ENCODE results near the gene MRPL57.
A peak's percentile ranks its signal among the peaks of the same experiment; 100 is the strongest.
"Not testable (repeated sequence)": the region's sequence is repeated elsewhere in the genome, so short reads cannot be mapped to it uniquely, and the experiment has no call there.

The MRPL57 gene

DNA sequence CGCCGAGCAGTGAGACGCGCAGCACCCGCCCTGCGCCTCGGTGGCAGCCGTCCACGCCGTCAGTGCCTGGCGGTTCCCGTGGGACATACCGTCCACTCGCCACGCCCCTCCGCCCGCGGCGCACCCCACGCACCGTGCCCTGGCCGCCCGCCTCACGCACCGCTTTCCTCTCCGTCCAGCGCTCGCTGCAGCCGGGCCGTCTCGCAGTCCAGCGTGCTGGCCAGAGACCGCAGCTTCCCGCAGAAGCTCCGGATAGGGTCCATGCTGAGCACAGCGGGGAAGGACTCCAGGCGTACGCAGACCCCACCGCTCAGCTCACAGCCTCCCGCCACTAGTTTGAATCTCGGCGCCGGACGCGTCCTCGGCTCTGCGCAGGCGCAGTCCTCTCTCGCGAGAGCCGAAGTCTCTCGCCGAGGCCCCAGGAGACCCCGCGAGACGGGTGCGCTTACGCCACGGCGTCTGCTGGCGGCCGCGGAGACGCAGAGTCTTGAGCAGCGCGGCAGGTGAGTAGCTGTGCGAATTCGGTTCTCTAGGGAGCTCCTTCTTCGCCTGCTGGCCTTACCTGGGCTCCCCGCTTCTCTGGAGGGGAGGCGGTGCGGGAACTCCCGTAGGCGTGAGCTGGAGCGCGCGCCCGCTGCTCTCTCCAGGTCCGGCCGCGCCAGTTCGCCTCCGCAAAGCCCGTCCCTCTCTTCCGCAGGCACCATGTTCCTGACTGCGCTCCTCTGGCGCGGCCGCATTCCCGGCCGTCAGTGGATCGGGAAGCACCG lies at the start of gene MRPL57, which contains the start of gene SKA3:
TSS of gene MRPL57 (plus strand) at position 444 of the 767 bp plus-strand sequence. CDS start at position 703, 259 bp downstream.
TSS of gene SKA3 (minus strand) at position 338 of the 767 bp plus-strand sequence. CDS start at position 263, 75 bp downstream.
- H3K27ac ChIP-seq = peak within 1 kb of the TSS; percentile 88
- peak; percentile 66 for DNase-seq (ENCODE audit: low read depth, low spot score)

DNA sequence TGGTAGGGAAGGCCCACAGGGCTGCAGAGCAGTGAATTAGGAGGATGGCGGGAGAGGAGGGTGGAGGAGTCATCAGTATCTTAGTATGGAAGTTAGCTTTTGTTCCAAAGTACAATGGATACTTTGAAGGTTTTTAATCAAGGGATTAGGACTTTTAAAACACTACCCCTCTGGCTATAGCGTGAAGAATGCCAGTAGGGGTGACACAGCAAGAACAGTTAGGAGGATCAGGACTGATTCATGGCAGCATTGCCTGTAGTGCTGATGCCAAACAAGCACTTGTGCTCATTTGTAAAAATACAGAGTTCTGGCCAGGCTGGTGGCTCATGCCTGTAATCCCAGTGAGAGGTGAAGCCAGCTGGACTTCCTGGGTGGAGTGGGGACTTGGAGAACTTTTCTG lies 46.3 kb upstream of the MRPL57 start:
- H3K27ac ChIP-seq = no peak overlapping the region
- DNase-seq (ENCODE audit: low read depth, low spot score) = no peak

DNA sequence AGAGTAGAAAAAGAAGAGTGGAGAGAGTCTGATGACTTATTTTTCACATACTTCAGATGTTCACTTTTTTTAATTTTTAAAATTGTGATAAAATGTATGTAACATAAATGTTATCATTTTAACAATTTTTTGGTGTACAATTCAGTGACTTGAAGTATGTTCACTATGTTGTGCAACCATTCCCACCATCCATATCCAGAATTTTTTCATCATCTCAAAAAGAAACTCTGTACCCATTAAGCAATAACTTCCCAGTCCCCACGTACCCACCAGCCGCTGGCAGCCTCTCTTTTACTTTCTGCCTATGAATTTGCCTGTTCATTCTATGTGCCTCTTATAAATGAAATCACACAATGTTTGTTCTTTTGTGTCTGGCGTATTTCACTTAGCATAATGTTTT lies 43.4 kb upstream of the MRPL57 start:
- DNase-seq (ENCODE audit: low read depth, low spot score) = no peak
- no peak overlapping the region for H3K27ac ChIP-seq

DNA sequence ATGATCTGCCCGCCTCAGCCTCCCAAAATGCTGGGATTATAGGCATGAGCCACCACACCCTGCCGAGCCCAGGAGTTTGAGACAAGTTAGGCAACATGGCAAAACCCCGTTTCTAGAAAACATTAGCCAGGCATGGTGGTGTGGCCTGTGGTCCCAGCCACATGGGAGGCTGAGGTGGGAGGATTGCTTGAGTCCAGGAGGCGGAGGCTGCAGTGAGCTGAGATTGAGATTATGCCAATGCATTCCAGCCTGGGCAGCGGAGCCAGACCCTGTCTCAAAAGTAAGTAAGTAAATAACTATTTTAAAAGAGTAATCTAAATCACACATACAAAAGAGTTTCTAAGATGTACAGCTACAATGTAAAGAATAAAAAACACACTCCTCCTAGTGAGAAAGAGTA lies 42.0 kb upstream of the MRPL57 start:
- no peak overlapping the region for H3K27ac ChIP-seq
- no peak for DNase-seq (ENCODE audit: low read depth, low spot score)

DNA sequence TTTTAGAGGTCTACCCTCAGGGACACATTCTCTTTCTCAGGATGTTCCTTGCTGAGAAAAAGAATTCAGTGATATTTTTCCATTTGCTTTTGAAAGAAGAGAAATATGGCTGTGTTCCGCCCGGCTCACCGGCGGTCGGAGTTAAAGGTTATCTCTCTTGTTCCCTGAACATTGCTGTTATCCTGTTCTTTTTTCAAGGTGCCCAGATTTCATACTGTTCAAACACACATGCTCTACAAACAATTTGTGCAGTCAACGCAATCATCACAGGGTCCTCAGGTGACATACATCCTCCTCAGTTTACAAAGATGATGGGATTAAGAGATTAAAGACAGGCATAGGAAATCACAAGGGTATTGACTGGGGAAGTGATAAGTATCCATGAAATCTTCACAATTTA lies 40.6 kb upstream of the MRPL57 start:
- not testable (repeated sequence) for H3K27ac ChIP-seq; DNase-seq (ENCODE audit: low read depth, low spot score)

DNA sequence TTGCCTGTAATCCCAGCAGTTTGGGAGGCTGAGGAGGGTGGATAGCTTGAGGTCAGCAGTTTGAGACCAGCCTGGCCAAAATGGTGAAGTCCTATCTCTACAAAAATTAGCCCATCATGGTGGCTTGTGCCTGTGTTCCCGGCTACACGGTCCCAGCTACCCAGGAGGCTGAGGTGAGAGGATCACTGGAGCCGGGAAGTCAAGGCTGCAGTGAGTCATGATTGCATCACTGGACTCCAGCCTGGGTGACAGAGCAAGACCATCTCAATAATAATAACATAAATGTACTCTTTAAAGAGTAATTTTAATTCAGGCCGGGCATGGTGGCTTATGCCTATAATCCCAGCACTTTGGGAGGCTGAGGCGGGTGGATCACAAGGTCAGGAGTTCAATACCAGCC lies 38.8 kb upstream of the MRPL57 start:
- no peak for DNase-seq (ENCODE audit: low read depth, low spot score)
- H3K27ac ChIP-seq = no peak overlapping the region

DNA sequence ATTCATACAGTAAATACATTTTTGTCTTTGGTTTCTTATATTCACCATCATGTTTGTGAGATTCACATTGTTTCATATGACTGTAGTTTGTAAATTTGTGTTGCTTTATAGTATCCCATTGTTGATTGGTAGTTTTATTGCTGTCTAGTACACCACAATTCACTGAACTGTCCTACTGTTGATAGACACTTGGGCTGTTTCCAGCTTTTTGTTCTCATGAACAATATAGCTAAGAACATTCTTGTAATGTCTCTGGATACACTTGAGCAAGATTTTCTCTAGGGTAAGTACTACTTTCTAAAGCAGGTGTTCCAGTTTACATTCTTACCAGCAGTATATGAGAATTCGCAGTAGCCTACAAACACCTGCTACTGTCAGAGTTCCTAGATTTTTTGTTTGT lies 37.9 kb upstream of the MRPL57 start:
- no peak overlapping the region for H3K27ac ChIP-seq
- DNase-seq (ENCODE audit: low read depth, low spot score) = no peak

DNA sequence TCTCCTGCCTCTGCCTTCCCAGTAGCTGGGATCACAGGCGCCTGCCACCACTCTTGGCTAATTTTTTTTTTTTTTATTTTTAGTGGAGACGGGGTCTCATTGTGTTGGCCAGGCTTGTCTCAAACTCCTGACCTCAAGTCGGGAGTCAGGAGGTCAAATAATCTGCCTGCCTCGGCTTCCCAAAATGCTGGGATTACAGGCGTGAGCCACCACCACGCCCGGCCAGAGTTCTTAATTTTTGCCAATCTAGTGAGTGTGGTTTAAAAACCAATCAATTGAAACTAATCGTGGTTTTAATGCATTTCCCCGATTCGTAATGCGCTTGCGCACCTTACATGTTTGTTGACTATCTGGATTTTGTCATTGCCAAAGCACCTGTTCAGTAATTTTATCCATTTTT lies 37.1 kb upstream of the MRPL57 start:
- DNase-seq (ENCODE audit: low read depth, low spot score) = no peak
- peak overlapping the region; percentile 61 for H3K27ac ChIP-seq

DNA sequence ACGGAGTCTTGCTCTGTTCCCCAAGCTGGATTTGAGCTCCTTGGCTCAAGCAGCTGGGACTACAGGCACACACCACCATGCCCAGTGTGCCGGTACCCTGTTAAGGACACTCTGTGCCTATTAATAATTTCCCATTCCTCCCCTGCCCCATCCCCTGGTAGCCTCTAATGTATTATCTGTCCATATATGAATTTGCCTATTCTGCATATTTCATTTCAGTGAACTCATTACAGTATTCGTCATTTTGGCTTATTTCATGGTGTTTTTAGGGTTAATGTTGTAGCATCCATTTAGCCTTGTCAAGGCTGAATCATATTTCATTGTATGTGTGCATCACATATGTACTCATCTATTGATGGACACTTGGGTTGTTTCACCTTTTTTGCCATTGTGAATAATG lies 33.7 kb upstream of the MRPL57 start:
- H3K27ac ChIP-seq = no peak overlapping the region
- no peak for DNase-seq (ENCODE audit: low read depth, low spot score)

DNA sequence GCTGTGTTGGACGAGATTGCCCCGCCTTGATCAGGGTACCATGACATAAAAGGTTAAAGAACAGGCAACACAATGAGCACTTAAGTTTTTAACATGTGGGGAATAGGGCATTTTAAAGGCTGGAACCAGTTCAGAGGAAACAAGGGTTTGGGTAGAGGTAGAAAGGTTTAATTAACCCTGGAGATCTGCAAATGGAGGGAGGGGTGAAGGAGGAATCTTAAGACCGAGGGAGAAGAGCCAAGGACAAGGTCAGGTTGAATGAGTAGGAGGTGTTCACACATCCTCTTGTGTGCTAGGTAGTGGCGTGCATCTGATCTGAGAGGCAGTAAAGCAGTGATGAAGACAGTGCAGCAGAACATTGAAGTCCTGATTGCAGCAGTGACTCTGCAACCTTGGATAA lies 28.6 kb upstream of the MRPL57 start:
- no peak overlapping the region for H3K27ac ChIP-seq
- DNase-seq (ENCODE audit: low read depth, low spot score) = no peak

DNA sequence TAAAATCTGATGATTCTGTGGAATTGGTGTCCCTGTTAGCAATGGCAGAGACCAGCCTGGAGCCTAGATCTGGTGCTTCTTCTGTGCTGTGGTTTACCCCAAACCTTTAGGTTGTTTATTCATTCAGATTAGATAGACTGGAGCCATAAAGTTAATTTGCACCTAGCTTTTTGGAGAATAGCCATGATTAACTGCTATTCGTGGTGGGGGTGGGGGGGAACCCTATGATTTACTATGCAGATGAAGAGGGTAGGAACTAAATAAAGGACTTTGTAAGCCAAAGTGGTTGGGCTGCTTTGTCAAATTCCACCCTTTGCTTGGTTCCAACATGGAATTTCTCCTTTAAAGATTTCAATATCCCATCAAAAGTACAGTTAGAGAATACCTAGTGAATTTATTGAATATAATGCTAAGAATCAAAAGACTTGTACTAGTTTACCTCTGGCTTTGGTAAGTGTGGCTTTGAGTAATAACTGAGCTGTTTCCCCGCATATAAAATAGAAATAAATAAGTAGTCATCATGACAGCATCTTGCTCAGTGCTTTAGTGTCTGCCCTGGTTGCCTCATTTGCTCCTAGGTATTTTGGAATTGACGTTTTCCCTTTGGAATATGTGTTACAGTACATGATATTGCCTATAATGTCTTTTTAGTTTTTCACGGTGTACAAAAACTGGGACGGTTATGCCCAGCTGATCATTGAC lies 27.8 kb upstream of the MRPL57 start:
- no peak for DNase-seq (ENCODE audit: low read depth, low spot score)
- H3K27ac ChIP-seq = no peak overlapping the region

DNA sequence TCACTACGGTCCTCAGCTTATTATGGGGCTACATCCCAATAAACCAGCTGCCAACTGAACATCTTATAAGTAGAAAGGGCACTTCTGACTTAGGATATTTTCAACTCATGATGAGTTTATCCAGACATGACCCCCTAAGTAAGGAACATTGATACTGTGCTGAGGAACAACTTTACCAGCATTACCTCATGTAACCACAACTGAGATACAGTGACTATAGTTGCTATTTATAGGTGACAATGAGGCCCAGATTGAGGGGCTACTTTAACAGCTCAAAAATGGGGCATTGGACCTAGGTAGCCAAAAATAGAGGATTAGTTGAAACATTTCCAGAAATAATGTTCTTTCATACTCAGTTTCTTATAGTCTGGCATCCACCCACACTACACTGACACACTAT lies 26.9 kb upstream of the MRPL57 start:
- no peak overlapping the region for H3K27ac ChIP-seq

DNA sequence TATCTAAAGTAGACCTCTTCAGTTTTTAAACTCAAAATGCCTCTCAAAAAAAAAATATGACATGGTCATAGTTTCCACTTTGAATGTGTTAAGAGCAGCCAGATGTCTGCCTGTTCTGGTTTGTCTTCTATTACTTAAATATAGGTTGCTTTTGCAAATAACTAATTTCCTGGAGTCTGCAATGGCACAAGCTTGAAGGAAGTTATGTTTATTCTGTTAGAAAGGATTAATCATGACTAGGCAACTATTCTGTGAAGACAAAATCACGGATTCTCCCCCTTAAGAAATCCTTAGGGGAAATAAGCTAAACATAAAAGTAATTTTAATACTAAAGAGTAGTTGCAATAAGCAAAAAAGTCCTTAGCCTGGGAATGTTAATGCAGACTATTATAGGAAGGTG lies 26.4 kb upstream of the MRPL57 start:
- DNase-seq (ENCODE audit: low read depth, low spot score) = no peak
- no peak overlapping the region for H3K27ac ChIP-seq

More for the DNA sequence above, 26.9 kb upstream of the MRPL57 start:
- no peak for DNase-seq (ENCODE audit: low read depth, low spot score)

DNA sequence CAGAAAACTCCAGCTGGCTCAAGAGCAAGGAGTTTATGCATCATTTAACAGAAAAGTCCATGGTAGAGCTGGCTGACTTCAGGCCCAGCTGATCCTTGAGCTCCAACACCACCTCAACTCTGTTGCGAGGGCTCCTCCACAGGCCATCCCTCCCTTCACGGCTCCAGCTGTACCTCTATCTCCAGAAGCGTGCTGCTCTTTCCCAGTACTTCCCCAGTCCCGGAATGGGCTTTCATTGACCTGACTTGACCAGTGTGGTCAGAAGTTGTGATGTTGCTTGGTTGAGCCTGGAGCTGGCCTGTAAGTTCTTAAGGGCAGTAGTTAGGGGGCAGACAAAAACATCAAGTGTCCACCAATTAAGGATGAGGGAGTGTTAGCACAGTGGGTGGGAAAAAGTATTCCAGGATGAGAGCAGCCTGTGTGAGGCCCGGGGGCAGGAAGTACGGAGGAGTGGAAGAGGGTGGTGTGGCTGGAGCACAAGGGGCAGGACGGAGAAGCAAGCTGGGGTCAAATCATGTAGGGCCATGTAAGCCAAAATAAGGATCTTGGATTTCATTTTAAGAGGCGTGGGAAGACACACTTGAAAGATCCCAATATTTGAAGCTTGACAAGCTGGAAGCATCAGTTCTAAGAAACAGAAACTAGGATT lies 24.1 kb upstream of the MRPL57 start:
- DNase-seq (ENCODE audit: low read depth, low spot score) = no peak
- H3K27ac ChIP-seq = no peak overlapping the region

DNA sequence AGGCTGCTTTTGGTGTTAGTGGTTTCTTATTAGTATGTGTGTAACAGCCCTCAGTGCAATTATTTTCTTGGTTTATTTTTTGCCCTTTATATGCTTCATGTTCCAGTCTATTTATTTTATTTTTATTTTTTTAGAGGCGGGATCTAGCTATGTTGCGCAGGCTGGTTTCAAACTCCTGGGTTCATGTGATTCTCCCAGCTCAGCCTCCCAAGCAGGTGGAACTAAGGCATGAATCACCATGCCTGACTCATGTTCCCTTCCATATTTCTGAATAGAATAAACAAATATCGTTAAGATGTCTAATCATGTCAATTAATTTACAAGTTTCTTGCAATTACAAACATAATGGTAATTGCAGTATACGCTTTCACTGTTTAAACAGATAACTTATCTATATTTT lies 11.8 kb upstream of the MRPL57 start:
- H3K27ac ChIP-seq = peak overlapping the region; percentile 22
- no peak for DNase-seq (ENCODE audit: low read depth, low spot score)

DNA sequence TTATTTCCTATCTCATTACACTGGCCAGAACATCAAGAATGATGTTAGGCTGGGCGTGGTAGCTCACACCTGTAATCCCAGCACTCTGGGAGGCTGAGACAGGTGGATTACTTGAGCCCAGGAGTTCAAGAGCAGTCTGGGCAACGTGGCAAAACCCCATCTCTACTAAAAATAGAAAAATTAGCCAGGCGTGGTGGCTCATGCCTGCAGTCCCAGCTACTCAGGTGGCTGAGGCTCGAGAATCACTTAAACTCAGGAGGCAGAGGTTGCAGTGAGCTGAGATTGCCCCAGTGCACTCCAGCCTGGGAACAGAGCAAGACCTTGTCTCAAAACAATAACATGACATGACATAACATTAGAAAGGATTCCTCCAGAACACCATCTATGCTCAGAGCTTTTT lies 10.9 kb upstream of the MRPL57 start:
- not testable (repeated sequence) for H3K27ac ChIP-seq; DNase-seq (ENCODE audit: low read depth, low spot score)

DNA sequence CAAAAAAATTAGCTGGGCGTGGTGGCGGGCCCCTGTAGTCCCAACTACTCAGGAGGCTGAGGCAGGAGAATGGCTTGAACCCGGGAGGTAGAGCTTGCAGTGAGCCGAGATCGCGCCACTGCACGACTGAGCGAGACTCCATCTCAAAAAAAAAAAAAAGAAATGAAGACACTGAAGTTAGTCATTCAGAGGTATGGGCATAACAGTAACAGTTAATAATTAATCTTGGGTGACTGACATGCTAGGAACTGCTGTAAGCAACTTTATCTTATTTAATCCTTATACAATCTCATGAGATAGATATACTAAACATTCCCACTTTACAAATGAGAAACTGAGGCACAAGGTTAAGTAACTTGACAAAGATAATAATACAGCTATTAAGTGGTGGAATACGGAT lies 5.0 kb upstream of the MRPL57 start:
- H3K27ac ChIP-seq = no peak overlapping the region
- DNase-seq (ENCODE audit: low read depth, low spot score) = no peak

DNA sequence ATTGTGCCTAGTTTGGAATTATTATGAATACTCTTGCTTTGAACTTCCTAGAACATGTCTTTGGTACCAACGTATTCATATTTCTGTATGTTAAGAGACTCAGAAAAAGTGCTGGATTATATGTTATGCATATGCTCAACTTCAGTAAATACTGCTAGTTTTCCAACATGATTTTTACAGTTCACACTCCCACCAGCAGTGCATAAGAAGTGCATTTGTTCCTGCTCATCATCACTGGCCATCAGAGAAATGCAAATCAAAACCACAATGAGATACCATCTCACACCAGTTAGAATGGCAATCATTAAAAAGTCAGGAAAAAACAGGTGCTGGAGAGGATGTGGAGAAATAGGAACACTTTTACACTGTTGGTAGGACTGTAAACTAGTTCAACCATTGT lies 2.7 kb upstream of the MRPL57 start:
- DNase-seq (ENCODE audit: low read depth, low spot score); H3K27ac ChIP-seq: not testable (repeated sequence)

DNA sequence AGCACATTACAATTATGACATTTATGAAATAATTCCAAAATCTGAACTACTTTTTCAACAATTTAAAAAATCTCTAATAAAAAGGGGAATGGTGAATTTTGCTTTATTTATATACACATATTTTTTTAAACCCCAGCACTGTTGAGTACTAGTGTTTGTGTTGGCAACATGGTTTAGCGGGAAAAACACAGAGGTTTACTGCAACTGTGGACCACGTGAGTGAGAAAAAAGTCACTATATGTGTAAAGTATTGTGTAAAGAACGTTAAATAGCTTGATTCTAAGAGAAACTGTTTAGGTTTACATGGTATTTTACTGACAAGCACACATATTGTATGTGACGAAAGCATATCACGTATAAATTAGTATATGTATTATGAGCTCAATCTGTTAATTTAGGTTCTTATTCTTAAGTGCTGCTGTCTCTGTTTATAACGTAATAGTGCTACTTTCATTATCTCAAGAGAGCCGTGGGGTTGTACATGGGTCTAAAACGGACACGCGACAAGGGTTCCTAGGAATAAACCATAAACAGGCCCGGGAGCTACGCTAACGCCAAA lies 723 bp upstream of the MRPL57 start:
- H3K27ac ChIP-seq = peak overlapping the region; percentile 88
- DNase-seq (ENCODE audit: low read depth, low spot score) = no peak

DNA sequence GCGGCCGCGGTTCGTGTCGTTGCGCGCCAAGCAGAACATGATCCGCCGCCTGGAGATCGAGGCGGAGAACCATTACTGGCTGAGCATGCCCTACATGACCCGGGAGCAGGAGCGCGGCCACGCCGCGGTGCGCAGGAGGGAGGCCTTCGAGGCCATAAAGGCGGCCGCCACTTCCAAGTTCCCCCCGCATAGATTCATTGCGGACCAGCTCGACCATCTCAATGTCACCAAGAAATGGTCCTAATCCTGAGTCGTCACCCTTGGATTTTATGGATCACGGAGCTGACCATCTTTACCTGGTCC lies 475 bp downstream of the MRPL57 start:
- DNase-seq (ENCODE audit: low read depth, low spot score) = no peak

DNA sequence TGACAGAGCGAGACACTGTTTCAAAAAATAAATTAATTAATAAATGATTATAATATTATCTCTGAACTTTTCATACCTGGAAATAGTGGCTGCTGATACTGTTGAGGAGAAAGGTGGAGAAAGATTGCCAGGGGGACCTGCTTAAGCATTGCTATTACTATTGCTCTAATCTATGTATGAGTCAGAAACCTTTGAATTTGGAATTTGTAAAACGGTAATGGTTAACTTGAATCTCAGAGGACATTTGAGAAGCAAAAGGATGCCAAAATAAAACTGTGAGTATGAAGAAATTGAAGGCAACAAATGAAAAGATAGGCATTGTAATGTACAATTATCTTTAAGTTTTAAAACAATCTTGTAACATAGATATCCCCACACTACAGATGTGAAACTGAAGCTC lies 5.2 kb downstream of the MRPL57 start:
- DNase-seq (ENCODE audit: low read depth, low spot score) = no peak
- no peak overlapping the region for H3K27ac ChIP-seq

More for the DNA sequence above, 475 bp downstream of the MRPL57 start:
- peak overlapping the region; percentile 88 for H3K27ac ChIP-seq

Measured in epithelial cell of prostate (primary cell).